ENCODE data around the gene KLHL1. TPM values are rescaled to one million over a fixed set of nuclear protein-coding genes. Genes with fewer than 3 reads are reported as not detected.

KLHL1 gene
- polyA plus RNA-seq, 1 of the 3 experiments (the other 2 are of a cell fraction), result not detected

GRCh38 chr13:69857183-69857821 is 250.9 kb downstream of the KLHL1 start:
- no peak overlapping the region for H3K9ac ChIP-seq
- no peaks in the 10 kb centered on the region for H4K20me1 ChIP-seq (ENCODE audit: insufficient read depth)

More at GRCh38 chr13:69857183-69857821, 250.9 kb downstream of the KLHL1 start:
- H3K9me3 ChIP-seq, result no peaks in the 10 kb centered on the region
- H2AFZ ChIP-seq (ENCODE audit: low read depth), result no peak overlapping the region
- no peaks in the 10 kb centered on the region for H3K36me3 ChIP-seq (replicated peaks in 1 of 2; ENCODE audit: control insufficient read depth in 1 of 2, insufficient read depth in 2 of 2, low read length in 1 of 2)
- H3K4me1 ChIP-seq (ENCODE audit: control insufficient read depth in 1 of 2, insufficient read depth in 2 of 2, low read depth in 1 of 2, low read length in 1 of 2), result no peaks in the 10 kb centered on the region; a peak in 1 of 4 replicates
- ChIA-PET POLR2A (no interaction called here), CTCF (no interaction called here)
- peak; percentile 7 for DNase-seq
- no peaks in the 10 kb centered on the region for H3K27me3 ChIP-seq (ENCODE audit: insufficient read depth)
- H3K4me3 ChIP-seq (ENCODE audit: low read depth in 2 of 2, low read length in 1 of 2), result no peak overlapping the region
- WGBS (ENCODE audit: low lambda C conversion rate), result 0% methylated on average over 4 of the region's 4 CpGs
- H3K4me2 ChIP-seq, result no peak overlapping the region
- no peaks in the 10 kb centered on the region for H3K79me2 ChIP-seq (ENCODE audit: insufficient read depth)
- H3F3A ChIP-seq (replicated peaks; ENCODE audit: insufficient read depth), result no peaks in the 10 kb centered on the region
- no peaks in the 10 kb centered on the region for H3K9me2 ChIP-seq
- no peak overlapping the region for H3K27ac ChIP-seq (ENCODE audit: low read depth in 2 of 2, low read length in 1 of 2)
- TF ChIP-seq SIN3A (IDR thresholded peaks at IDR 0.05; ENCODE audit: borderline replicate concordance, low read depth, low read length), result no peak
- TF ChIP-seq NRF1 (IDR thresholded peaks at IDR 0.05; ENCODE audit: low read depth, low read length), result no peak
- TF ChIP-seq GATA2 (CRISPR knock-in tag; IDR thresholded peaks at IDR 0.05), result no peak
- no peak for TF ChIP-seq ZBTB33 (IDR thresholded peaks at IDR 0.05; ENCODE audit: borderline replicate concordance, low read depth)
- TF ChIP-seq SMC3 (IDR thresholded peaks at IDR 0.05; ENCODE audit: low read depth, low read length), result peak; percentile 82
- TF ChIP-seq FOXM1 (IDR thresholded peaks at IDR 0.05; ENCODE audit: low read depth), result no peak
- TF ChIP-seq, protein P1, sequence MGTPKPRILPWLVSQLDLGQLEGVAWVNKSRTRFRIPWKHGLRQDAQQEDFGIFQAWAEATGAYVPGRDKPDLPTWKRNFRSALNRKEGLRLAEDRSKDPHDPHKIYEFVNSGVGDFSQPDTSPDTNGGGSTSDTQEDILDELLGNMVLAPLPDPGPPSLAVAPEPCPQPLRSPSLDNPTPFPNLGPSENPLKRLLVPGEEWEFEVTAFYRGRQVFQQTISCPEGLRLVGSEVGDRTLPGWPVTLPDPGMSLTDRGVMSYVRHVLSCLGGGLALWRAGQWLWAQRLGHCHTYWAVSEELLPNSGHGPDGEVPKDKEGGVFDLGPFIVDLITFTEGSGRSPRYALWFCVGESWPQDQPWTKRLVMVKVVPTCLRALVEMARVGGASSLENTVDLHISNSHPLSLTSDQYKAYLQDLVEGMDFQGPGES (IDR thresholded peaks at IDR 0.05; ENCODE audit: low read depth, low read length), result no peak
- peak; percentile 85 for TF ChIP-seq CTCF (IDR thresholded peaks at IDR 0.05)
- TF ChIP-seq RAD21 (IDR thresholded peaks at IDR 0.05; ENCODE audit: low read length), result peak; percentile 85
